Activated CD4-positive, alpha-beta T cell treated with anti-CD3 and anti-CD28 coated beads for 36 hours (primary cell): ENCODE results near the gene KIRREL3. TPM values are rescaled to one million over a fixed set of nuclear protein-coding genes. Genes with fewer than 3 reads are reported as not detected.

Source experiments
- ATAC-seq: fragments of 200-7000 bp; cut with Tn5 transposase; one replicate; pipeline ENCODE4 v1.10.0; 2021; ENCODE audit warnings: mild to moderate bottlenecking, moderate library complexity
- CTCF ChIA-PET: fragments of 350-600 bp; sonication (Branson Sonifier 250); formaldehyde crosslinking; loops from one replicate; lab custom pipeline; 2021; ENCODE audit warnings: antibody characterized with exemption; lab: Charles Lee
- POLR2A ChIA-PET: fragments of 350-600 bp; sonication (Branson Sonifier 250); formaldehyde crosslinking; loops from one replicate; lab custom pipeline; 2021; ENCODE audit warnings: antibody characterized with exemption, inconsistent platforms; lab: Charles Lee
- DNase-seq: peaks from one replicate; pipeline ENCODE4 v3.0.0-alpha.2; 2020
- H3K27ac Mint-ChIP-seq: one replicate; pipeline ENCODE4 v1.8.0; 2021; ENCODE audit warnings: mixed read lengths
- H3K27me3 Mint-ChIP-seq: one replicate; pipeline ENCODE4 v1.8.0; 2021; ENCODE audit warnings: mixed read lengths
- H3K36me3 Mint-ChIP-seq: one replicate; pipeline ENCODE4 v1.8.0; 2021; ENCODE audit warnings: low read depth, mixed read lengths
- H3K4me1 Mint-ChIP-seq: one replicate; pipeline ENCODE4 v1.8.0; 2021; ENCODE audit warnings: mixed read lengths
- H3K4me3 Mint-ChIP-seq: one replicate; pipeline ENCODE4 v1.8.0; 2021; ENCODE audit warnings: mild to moderate bottlenecking, moderate library complexity, mixed read lengths
- H3K9me3 Mint-ChIP-seq: one replicate; pipeline ENCODE4 v1.8.0; 2021; ENCODE audit warnings: low read depth, mixed read lengths
- intact Hi-C, 2 experiments: fragments of 100-400 bp; cut with DNase I in 1 of 2; cut with micrococcal nuclease in 1 of 2; formaldehyde crosslinking; loops; one replicate each; pipeline versions ENCODE4 v1.14.2 to v1.15.1; 2022 to 2024; cut with DNase I, micrococcal nuclease
- total RNA-seq, 2 experiments: library from RNA; stranded (reverse); gene quantifications; one replicate each; pipeline ENCODE4 v1.2.3, GENCODE V29; 2021

KIRREL3 gene
- total RNA-seq: not detected

- ATAC-seq: no peak
- peaks cover 3% of the 10 kb centered on the region for H3K4me1 Mint-ChIP-seq
- DNase-seq: no peak
- H3K9me3 Mint-ChIP-seq: no peaks in the 10 kb centered on the region
- no peak within 1 kb of the TSS for H3K27ac Mint-ChIP-seq
- POLR2A ChIA-PET: no interaction called here
- intact Hi-C loops: no loop called here
- peaks cover 49% of the 10 kb centered on the region for H3K27me3 Mint-ChIP-seq
- H3K36me3 Mint-ChIP-seq: no peaks in the 10 kb centered on the region
- CTCF ChIA-PET: interaction anchor here (1.3 kb wide), 1 partner anchor 10 kb away, joined by 6 read pairs; no protein-coding TSS in a partner anchor
- no peak within 1 kb of the TSS for H3K4me3 Mint-ChIP-seq
Observed at GRCh38 chr11:127000291-127000968, at the start of gene KIRREL3. Gene KIRREL3, minus strand, starts transcription at chr11:127000770.

GRCh38 chr11:127050186-127050585 is 49.6 kb upstream of the KIRREL3 start:
- CTCF ChIA-PET: no interaction called here
- H3K4me1 Mint-ChIP-seq: no peaks in the 10 kb centered on the region

GRCh38 chr11:127049486-127049885 is 48.9 kb upstream of the KIRREL3 start:
- no peak for ATAC-seq
- DNase-seq: no peak
- intact Hi-C loops: no loop called here
- no peaks in the 10 kb centered on the region for H3K36me3 Mint-ChIP-seq
- H3K27me3 Mint-ChIP-seq: no peaks in the 10 kb centered on the region
- H3K4me1 Mint-ChIP-seq: no peaks in the 10 kb centered on the region
- no peak overlapping the region for H3K4me3 Mint-ChIP-seq
- POLR2A ChIA-PET: no interaction called here
- no peak overlapping the region for H3K27ac Mint-ChIP-seq
- H3K9me3 Mint-ChIP-seq: no peaks in the 10 kb centered on the region
- CTCF ChIA-PET: no interaction called here

More at GRCh38 chr11:127050186-127050585, 49.6 kb upstream of the KIRREL3 start:
- Mint-ChIP-seq H3K4me3 (no peak overlapping the region), H3K36me3 (no peaks in the 10 kb centered on the region), H3K9me3 (no peaks in the 10 kb centered on the region), H3K27ac (no peak overlapping the region), H3K27me3 (no peaks in the 10 kb centered on the region)
- ATAC-seq (no peak), DNase-seq (no peak)
- intact Hi-C loops: no loop called here
- POLR2A ChIA-PET: no interaction called here

- no peaks in the 10 kb centered on the region for H3K36me3 Mint-ChIP-seq
Observed at GRCh38 chr11:127044535-127044934, 44.0 kb upstream of the KIRREL3 start.

GRCh38 chr11:127042445-127042844 is 41.9 kb upstream of the KIRREL3 start:
- intact Hi-C loops: no loop called here
- POLR2A ChIA-PET: no interaction called here
- Mint-ChIP-seq H3K9me3 (no peaks in the 10 kb centered on the region), H3K4me1 (no peaks in the 10 kb centered on the region), H3K27ac (no peak overlapping the region), H3K4me3 (no peak overlapping the region), H3K27me3 (peaks cover 11% of the 10 kb centered on the region), H3K36me3 (no peaks in the 10 kb centered on the region)
- DNase-seq: no peak
- no peak for ATAC-seq
- CTCF ChIA-PET: no interaction called here

More at GRCh38 chr11:127044535-127044934, 44.0 kb upstream of the KIRREL3 start:
- DNase-seq (no peak), ATAC-seq (no peak)
- Mint-ChIP-seq H3K27ac (no peak overlapping the region), H3K9me3 (no peaks in the 10 kb centered on the region), H3K4me1 (no peaks in the 10 kb centered on the region), H3K27me3 (peaks cover 1% of the 10 kb centered on the region), H3K4me3 (no peak overlapping the region)
- POLR2A ChIA-PET: no interaction called here
- intact Hi-C loops: no loop called here
- CTCF ChIA-PET: no interaction called here

GRCh38 chr11:127039591-127039990 is 39.0 kb upstream of the KIRREL3 start:
- no peak for ATAC-seq
- POLR2A ChIA-PET: no interaction called here
- CTCF ChIA-PET: interaction anchor here (0.6 kb wide), 1 partner anchor 306 kb away, joined by 3 read pairs; no protein-coding TSS in a partner anchor

GRCh38 chr11:127037596-127037995 is 37.0 kb upstream of the KIRREL3 start:
- no peaks in the 10 kb centered on the region for H3K9me3 Mint-ChIP-seq

More at GRCh38 chr11:127039591-127039990, 39.0 kb upstream of the KIRREL3 start:
- Mint-ChIP-seq H3K4me1 (no peaks in the 10 kb centered on the region), H3K4me3 (no peak overlapping the region), H3K9me3 (no peaks in the 10 kb centered on the region), H3K27me3 (peaks cover 11% of the 10 kb centered on the region), H3K36me3 (no peaks in the 10 kb centered on the region), H3K27ac (no peak overlapping the region)
- DNase-seq: no peak
- intact Hi-C loops: no loop called here

GRCh38 chr11:127037001-127037400 is 36.4 kb upstream of the KIRREL3 start:
- H3K36me3 Mint-ChIP-seq: no peaks in the 10 kb centered on the region
- CTCF ChIA-PET: no interaction called here
- no peaks in the 10 kb centered on the region for H3K4me1 Mint-ChIP-seq
- H3K27me3 Mint-ChIP-seq: peaks cover 9% of the 10 kb centered on the region
- ATAC-seq (no peak), DNase-seq (no peak)
- intact Hi-C loops: no loop called here
- POLR2A ChIA-PET: no interaction called here
- H3K9me3 Mint-ChIP-seq: no peaks in the 10 kb centered on the region
- no peak overlapping the region for H3K27ac Mint-ChIP-seq
- H3K4me3 Mint-ChIP-seq: no peak overlapping the region

More at GRCh38 chr11:127037596-127037995, 37.0 kb upstream of the KIRREL3 start:
- peaks cover 11% of the 10 kb centered on the region for H3K27me3 Mint-ChIP-seq
- no peak for ATAC-seq
- ChIA-PET CTCF (no interaction called here), POLR2A (no interaction called here)
- no peaks in the 10 kb centered on the region for H3K4me1 Mint-ChIP-seq
- no peak overlapping the region for H3K4me3 Mint-ChIP-seq
- intact Hi-C loops: no loop called here
- H3K36me3 Mint-ChIP-seq: no peaks in the 10 kb centered on the region
- H3K27ac Mint-ChIP-seq: no peak overlapping the region
- no peak for DNase-seq

GRCh38 chr11:127035824-127036223 is 35.3 kb upstream of the KIRREL3 start:
- peaks cover 9% of the 10 kb centered on the region for H3K27me3 Mint-ChIP-seq

GRCh38 chr11:127034973-127035372 is 34.4 kb upstream of the KIRREL3 start:
- Mint-ChIP-seq H3K4me1 (no peaks in the 10 kb centered on the region), H3K4me3 (no peak overlapping the region), H3K27me3 (peaks cover 9% of the 10 kb centered on the region), H3K36me3 (no peaks in the 10 kb centered on the region), H3K27ac (no peak overlapping the region), H3K9me3 (no peaks in the 10 kb centered on the region)
- no peak for DNase-seq
- ATAC-seq: no peak
- ChIA-PET CTCF (no interaction called here), POLR2A (no interaction called here)
- intact Hi-C loops: no loop called here

More at GRCh38 chr11:127035824-127036223, 35.3 kb upstream of the KIRREL3 start:
- intact Hi-C loops: no loop called here
- DNase-seq (no peak), ATAC-seq (no peak)
- Mint-ChIP-seq H3K4me3 (no peak overlapping the region), H3K36me3 (no peaks in the 10 kb centered on the region), H3K27ac (no peak overlapping the region), H3K9me3 (no peaks in the 10 kb centered on the region), H3K4me1 (no peaks in the 10 kb centered on the region)
- CTCF ChIA-PET: no interaction called here
- POLR2A ChIA-PET: no interaction called here

- Mint-ChIP-seq H3K27ac (no peak overlapping the region), H3K4me3 (no peak overlapping the region), H3K9me3 (no peaks in the 10 kb centered on the region), H3K4me1 (no peaks in the 10 kb centered on the region), H3K27me3 (peaks cover 7% of the 10 kb centered on the region), H3K36me3 (no peaks in the 10 kb centered on the region)
- ChIA-PET POLR2A (no interaction called here), CTCF (interaction anchor here (0.5 kb wide), 1 partner anchor 1726 kb away, joined by 3 read pairs; no protein-coding TSS in a partner anchor)
- intact Hi-C loops: no loop called here
- DNase-seq (no peak), ATAC-seq (no peak)
Observed at GRCh38 chr11:127028648-127029047, 28.1 kb upstream of the KIRREL3 start.

GRCh38 chr11:127027789-127028188 is 27.2 kb upstream of the KIRREL3 start:
- H3K9me3 Mint-ChIP-seq: no peaks in the 10 kb centered on the region
- CTCF ChIA-PET: no interaction called here
- POLR2A ChIA-PET: no interaction called here
- ATAC-seq (no peak), DNase-seq (no peak)
- H3K4me1 Mint-ChIP-seq: no peaks in the 10 kb centered on the region
- peaks cover 7% of the 10 kb centered on the region for H3K27me3 Mint-ChIP-seq
- intact Hi-C loops: no loop called here
- H3K36me3 Mint-ChIP-seq: no peaks in the 10 kb centered on the region
- no peak overlapping the region for H3K27ac Mint-ChIP-seq
- H3K4me3 Mint-ChIP-seq: no peak overlapping the region
